H1 (cell line): Measurements from ENCODE around the gene CHD6. TPM values are rescaled to one million over a fixed set of nuclear protein-coding genes. Genes with fewer than 3 reads are reported as not detected.

Source experiments
- ASH2L ChIP-seq: fragments of 200-600, 300-600 bp; sonication (generic); IDR thresholded peaks from one replicate; pipeline ENCODE4 v1.7.1; 2017; ENCODE audit warnings: low read length
- CHD7 ChIP-seq: fragments of 300-600 bp; sonication (generic); IDR thresholded peaks from 2 replicates; pipeline ENCODE4 v1.7.1; 2012; ENCODE audit warnings: low read length, moderate library complexity, mild to moderate bottlenecking, inconsistent platforms; ENCODE audit not compliant: insufficient replicate concordance
- GTF2F1 ChIP-seq: IDR thresholded peaks from 2 replicates; pipeline ENCODE4 v1.6.1; 2012; ENCODE audit warnings: low read depth, low read length, improper control_type of control experiment, borderline replicate concordance
- KDM5A ChIP-seq: fragments of 200-600 bp; IDR thresholded peaks from 2 replicates; pipeline ENCODE4 v1.7.1; 2012; ENCODE audit warnings: mild to moderate bottlenecking, low read length, inconsistent platforms, mixed read lengths
- PHF8 ChIP-seq: fragments of 200-600 bp; sonication (generic); conservative IDR thresholded peaks from 2 replicates; pipeline ENCODE4 v1.7.1; 2012; ENCODE audit warnings: low read depth, mild to moderate bottlenecking, inconsistent platforms, low read length, moderate library complexity
- SP1 ChIP-seq: IDR thresholded peaks from 2 replicates; pipeline ENCODE4 v1.6.1; 2011; ENCODE audit warnings: low read depth, low read length
- TAF7 ChIP-seq: optimal IDR thresholded peaks from 2 replicates; pipeline ENCODE3; 2011; ENCODE audit warnings: low read depth, mild to moderate bottlenecking, inconsistent platforms, low read length, moderate library complexity, borderline replicate concordance
- polyA plus RNA-seq, 7 experiments: library from polyadenylated mRNA; depleted of rRNA in 3 of 7; stranded (reverse) in 5 of 7; unstranded in 2 of 7; fragments of >200 nt in 5 of 7; fragments of 200-250 nt in 2 of 7; gene quantifications; 1 replicate in 5 of 7; 2 replicates in 1 of 7; 4 replicates in 1 of 7; pipeline versions ENCODE4 v1.2.1 to v1.2.3, GENCODE V29; 2011 to 2013; ENCODE audit warnings: missing spikeins in 2 of 7, mixed read lengths in 2 of 7
- total RNA-seq: library from RNA; stranded (reverse); fragmentation: NEBNext Ultra II Directional; extraction: Animal tissue kit (Norgen Biotek cat#: 25700); gene quantifications from 2 replicates; pipeline ENCODE4 v1.2.1, GENCODE V29; 2021

CHD6 gene
- total and polyA plus RNA-seq, 2 of the 8 experiments (the other 6 are each of a cell fraction or from before 2014, with no cell fraction given): 11.1 to 62.9 TPM

GRCh38 chr20:41571006-41571405 is 47.2 kb downstream of the CHD6 start (continued):
- TF ChIP-seq CHD7 (no peak), GTF2F1 (no peak), TAF7 (no peak), SP1 (no peak), PHF8 (no peak), ASH2L (no peak), KDM5A (no peak)
- TF ChIP-seq, all 59 proteins: peak for 0
